HG02571 (cell line): ENCODE results near the gene WBP1.
A peak's percentile ranks its signal among the peaks of the same experiment; 100 is the strongest.
"Not testable (repeated sequence)": the region's sequence is repeated elsewhere in the genome, so short reads cannot be mapped to it uniquely, and the experiment has no call there.

Source experiments
- ATAC-seq: cut with Tn5 transposase; IDR thresholded peaks from one replicate; pipeline ENCODE4 v1.9.1; 2021; ENCODE audit warnings: mild to moderate bottlenecking, moderate library complexity; ENCODE audit not compliant: unreplicated experiment

WBP1 gene

DNA sequence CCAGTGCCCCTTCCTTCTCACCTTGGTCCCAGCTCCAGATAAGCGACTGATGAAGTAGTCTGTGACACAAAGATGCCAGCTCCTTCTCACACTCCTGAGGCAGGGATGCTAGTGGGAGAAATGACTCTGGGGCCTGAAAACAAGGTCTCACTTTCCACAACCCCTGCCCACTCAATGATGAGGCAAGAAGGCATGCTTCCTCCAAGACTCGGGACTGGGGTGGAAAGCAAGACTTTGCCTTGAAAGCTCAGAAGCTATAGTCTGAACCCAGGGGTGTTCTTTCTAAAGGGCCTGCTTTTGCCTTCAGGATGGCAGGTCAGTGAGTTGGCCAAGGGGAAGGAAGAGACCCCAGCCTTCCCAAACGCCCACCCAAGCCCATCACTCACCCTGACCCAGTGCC lies 23.2 kb downstream of the WBP1 start:
- no peak for ATAC-seq

DNA sequence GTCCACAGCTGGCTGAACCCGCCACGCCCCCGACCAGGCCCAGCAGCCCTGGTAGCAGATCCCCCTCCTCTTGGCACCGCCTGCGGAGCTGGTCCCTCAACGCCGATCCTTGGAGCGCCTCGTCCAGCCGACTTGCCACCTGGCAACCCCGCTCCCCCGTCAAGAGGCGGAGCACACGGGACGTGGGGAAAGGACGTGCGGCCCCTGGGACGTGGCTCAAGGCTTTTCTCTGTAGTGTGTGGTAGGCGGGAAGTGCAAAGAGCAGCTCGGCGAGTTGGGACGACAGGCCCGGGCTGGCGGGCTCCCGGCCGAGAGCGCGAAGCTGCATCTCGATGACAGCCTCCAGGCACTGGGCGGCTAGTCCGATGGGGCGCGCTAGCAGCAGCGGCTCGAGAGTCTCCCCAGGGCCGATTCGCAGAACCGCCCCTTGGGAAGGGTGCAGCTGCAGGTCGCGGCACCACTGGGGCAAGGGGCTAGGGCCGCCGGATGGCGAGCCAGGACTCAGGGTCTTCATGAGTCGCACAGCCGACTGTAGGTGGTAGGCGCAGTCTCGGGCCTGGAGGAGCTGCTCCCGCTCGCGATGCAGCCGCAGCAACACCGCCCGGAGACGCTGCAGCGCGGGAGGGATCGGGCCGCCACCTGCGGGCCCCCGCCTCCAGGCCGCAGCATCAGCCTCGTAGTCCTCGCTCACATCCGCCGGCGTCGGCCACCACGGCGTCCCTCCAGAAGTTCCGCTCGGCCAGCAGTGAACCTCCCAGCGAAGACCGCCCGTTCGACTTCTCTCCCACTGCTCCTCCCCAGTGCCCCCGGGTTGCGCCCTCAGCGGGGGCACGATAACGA lies 23.9 kb downstream of the WBP1 start:
- ATAC-seq, result peak; percentile 34

DNA sequence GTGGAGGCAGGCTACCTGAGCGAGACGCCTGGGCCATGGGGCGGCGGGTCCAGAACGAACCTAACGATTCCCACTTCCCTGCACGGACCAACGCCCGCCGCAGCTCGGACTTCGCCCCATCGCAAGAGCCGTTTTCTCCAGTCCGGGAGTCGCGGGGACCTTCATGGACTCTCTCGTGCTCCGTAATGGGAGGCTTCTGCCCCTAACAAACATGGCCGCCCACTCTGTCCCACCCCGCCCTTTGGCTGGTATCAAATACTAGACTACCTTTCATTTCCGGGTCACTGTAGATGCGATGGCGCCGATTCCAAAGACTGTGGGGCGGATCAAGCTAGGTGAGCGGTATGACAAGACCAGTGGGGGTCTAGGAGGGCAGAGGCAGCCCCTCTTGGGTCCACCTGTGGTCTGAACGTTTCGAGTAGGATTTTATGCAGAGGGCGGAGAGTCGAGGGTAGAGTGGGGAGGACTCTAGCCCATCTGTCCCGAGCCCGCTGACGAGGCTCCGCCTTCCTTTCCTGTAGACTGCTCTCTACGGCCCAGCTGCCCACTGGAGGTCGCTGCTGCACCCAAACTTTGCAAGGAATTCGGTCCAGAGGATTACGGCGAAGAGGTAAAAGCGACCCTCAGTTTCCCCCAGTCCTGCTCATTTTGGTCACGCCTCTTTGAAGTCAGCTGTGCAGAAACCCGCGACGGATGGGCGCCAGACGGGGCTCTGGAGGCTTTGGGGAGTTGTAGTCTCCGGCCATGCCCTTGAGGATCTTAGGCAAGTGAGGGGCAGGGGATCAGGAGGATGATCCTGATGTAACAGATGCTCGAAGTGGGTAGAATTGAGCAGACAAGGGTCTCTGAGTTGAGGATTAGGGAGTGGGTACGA lies 24.8 kb downstream of the WBP1 start, which contains the start of the genes CCDC142 and TTC31:
CCDC142 (minus strand) TSS at position 198 of the 874 bp plus-strand sequence; CDS start at position 37, 161 bp downstream.
TTC31 (plus strand) TSS at position 281 of the 874 bp plus-strand sequence; CDS start at position 296, 15 bp downstream.
- peak; percentile 90 for ATAC-seq

- not testable (repeated sequence) for ATAC-seq
These were observed 25.5 kb downstream of the WBP1 start for GRCh38 chr2:74483675-74484164.

DNA sequence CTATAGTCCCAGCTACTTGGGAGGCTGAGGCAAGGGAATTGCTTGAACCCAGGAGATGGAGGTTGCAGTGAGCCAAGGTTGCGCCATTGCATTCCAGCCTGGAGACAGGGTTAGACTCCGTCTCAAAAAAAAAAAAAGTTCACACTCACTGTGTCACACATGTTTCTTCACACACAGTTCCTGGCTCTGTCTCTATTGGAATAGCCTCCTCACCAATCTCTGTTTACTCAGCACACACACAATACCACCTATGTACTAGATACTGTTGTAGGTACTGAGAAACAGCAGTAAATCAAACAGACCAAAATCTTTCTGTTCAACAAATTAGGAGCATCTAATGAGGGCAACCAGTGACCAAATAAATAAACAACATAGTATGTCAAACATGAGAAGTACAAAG lies 27.9 kb downstream of the WBP1 start:
- ATAC-seq, result no peak

GRCh38 chr2:74488643-74489481 lies 30.6 kb downstream of the WBP1 start:
- ATAC-seq, result no peak

GRCh38 chr2:74489906-74490305 lies 31.7 kb downstream of the WBP1 start:
- ATAC-seq, result no peak

GRCh38 chr2:74491648-74492544 lies 33.7 kb downstream of the WBP1 start:
- no peak for ATAC-seq

DNA sequence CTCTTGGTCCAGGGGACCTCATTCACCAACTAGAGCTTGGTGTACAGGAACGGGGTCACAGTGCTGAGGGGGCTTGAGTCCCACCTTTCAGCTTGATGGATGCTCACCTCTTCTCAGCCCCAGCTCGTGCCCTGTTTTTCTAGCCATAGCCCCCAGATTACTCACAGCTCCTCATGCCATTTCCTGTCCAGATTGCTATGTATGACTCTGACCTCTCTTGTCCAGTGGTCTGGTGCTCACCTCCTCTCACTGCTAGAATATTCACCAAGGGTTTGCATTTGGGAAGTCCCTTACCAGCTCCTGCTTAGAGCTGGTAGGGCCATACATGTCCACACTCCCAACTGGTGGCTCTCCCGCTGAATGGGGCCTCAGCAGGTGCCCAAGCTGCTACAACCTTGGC lies 35.3 kb downstream of the WBP1 start:
- no peak for ATAC-seq

- no peak for ATAC-seq
These were observed 37.2 kb downstream of the WBP1 start for GRCh38 chr2:74495440-74495839.

GRCh38 chr2:74496997-74497776 lies 38.9 kb downstream of the WBP1 start:
- ATAC-seq, result no peak

DNA sequence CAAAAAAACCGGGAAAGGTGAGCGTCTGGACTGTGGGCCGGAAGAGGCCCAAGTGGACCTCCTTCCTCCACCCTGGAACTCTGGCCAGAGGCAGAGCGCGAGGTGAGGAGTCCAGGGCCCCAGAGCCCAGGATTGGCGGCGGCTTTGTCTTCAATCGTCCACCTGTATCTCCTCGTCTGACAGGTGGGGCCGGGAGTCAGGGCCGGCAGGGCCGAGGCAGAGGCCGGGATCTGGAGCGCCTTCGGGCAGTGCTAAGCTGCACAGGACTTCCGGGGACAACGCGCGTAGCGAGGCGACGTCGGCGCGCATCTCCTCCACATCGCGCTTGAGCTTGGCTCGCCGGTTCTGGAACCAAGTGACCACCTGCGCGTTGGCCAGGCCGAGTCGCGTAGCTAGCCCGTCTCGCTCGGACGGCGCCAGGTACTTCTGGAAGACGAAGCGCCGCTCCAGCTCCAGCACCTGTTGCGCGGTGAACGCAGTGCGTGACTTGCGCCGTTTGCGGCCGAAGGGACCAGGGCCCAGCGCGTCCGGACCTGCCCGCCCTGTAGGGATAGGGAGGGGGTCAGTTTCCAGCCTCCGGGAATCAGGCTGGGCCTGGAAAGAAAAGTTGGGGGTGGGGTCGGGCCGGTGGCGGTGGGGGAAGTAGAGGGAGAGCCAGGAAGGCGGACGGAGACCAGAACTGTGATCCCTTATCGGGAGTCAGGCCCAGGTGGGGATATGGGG lies 39.7 kb downstream of the WBP1 start:
- no peak for ATAC-seq

- ATAC-seq, result no peak
These were observed 40.4 kb downstream of the WBP1 start for GRCh38 chr2:74498500-74499266.

- ATAC-seq, result no peak
These were observed 41.2 kb downstream of the WBP1 start, which contains the start of gene LBX2 for GRCh38 chr2:74499267-74499939. TSS of gene LBX2 (minus strand) at chr2:74499603. CDS start at chr2:74499537, 66 bp downstream.

- no peak for ATAC-seq
These were observed 41.8 kb downstream of the WBP1 start for GRCh38 chr2:74499940-74500577.

DNA sequence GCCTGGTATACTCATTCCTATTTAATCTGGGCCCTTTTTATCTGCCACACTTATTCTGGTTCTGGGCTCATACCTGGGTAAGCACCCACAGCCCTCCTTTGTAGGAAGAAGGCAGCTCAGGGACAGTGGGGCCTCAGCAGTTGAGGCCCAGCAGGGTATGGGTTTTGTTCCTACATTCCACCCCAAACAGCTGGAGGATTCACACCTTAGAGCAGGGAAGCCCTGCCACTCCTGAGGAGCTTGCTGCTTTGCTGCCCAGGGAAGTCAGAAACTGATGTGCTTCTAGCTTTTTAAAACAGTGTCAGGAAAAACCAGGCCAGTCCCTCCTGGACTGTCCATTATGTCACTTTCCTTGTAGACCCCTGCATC lies 42.3 kb downstream of the WBP1 start:
- ATAC-seq, result no peak
